ENCODE results near the gene MTSS2.
A peak's percentile ranks its signal among the peaks of the same experiment; 100 is the strongest.
"Not testable (repeated sequence)": the region's sequence is repeated elsewhere in the genome, so short reads cannot be mapped to it uniquely, and the experiment has no call there.

MTSS2 gene

DNA sequence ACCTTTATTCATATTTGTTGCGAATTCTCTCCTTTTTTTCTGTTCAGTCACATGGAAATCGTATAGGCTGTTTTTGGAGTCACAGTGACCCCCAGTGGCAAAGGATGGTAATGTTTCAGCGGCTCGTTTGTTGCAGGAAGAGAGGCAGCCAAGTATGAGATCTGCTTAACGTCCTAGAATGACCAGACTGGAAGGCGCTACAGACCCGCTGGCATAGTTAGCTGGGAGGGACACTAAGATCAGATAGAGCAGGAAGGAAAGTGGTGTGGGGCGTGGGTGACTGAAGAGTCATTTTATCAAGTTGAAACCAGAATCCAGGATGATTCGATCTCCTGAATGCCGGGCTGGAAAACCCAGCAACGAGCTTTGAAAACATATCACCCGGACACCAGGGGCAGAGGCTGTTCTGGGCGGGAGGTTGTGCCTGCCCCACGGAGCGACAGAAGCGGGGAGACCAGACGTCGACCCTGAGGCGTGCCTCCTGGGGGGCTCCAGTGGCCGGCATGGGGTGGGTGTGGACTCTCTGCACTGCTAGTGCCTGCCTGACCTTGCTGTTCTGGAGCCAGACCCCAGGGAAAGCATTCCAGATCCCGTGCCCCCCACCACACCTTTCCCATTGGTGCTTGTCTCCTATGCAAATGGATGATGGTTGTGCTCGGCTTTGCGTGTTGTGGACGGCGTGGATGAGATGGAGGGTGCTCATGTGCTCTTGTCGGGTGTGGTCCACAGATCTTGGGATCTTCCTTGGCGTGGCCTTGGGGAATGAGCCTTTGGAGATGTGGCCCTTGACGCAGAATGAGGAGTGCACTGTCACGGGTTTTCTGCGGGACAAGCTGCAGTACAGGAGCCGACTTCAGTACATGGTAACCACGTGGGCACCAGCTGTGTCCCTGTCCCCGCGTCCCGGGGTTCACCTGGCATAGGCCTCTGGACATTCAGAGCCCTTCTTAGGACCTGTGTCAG lies 31.8 kb downstream of the MTSS2 start:
- DNase-seq (ENCODE audit: low read depth, low spot score), result peak; percentile 61

GRCh38 chr16:70653406-70653805 lies 32.4 kb downstream of the MTSS2 start:
- DNase-seq (ENCODE audit: low read depth, low spot score), result no peak

DNA sequence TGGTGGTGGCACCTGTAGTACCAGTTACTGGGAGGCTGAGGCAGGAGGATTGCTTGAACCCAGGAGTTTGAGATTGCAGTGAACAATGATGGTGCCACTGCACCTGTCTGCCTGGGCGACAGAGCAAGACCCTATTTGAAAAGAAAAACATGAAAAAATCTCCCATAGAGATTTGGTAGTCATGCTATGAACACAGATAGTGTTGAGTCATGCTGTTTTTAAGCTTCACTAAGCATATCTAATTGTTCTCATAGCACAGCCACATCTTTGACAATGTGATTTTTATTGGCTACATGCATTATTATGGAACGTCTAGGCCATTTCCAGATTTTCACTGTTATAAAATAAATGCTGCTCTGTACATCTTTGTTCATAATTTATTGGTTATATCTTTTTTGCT lies 33.5 kb downstream of the MTSS2 start:
- no peak for DNase-seq (ENCODE audit: low read depth, low spot score)

DNA sequence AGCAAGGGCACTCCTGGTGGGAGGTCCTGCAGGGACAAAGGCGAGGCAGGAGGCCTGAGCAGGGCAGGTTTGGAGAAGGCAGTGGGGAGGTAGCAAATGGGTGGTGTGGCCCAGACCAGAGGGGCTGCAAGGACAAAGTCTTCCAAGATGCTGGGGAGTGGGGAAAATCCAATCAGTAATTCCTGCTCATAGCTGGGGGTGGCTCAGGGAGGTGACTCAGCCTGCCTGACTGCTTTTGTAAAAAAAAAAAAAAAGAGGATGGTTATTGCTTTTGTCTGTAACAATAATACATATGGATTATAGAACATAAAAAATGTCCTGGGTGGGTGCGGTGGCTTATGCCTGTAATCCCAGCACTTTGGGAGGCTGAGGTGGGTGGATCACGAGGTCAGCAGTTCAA lies 34.3 kb downstream of the MTSS2 start:
- DNase-seq (ENCODE audit: low read depth, low spot score), result no peak

GRCh38 chr16:70650216-70650615 lies 35.6 kb downstream of the MTSS2 start:
- no peak for DNase-seq (ENCODE audit: low read depth, low spot score)

DNA sequence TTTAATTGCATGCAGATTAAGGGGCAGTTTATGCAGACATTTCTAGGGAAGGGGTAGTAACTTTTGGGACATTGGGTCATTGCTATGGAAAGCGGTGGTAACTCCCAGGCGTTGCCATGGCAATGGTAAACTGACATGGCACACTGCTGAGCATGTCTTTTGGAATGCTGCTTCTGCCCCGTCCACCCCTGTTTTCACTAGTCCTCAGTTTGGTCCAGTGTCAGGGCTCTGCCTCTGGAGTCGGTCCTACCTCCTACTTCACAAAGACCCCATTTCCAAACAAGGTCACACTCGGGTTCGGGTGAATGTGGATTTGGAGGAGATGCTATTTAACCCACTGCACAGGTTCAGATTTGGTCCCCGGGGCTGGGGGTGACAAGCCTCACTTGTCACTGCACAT lies 36.6 kb downstream of the MTSS2 start:
- DNase-seq (ENCODE audit: low read depth, low spot score), result no peak

DNA sequence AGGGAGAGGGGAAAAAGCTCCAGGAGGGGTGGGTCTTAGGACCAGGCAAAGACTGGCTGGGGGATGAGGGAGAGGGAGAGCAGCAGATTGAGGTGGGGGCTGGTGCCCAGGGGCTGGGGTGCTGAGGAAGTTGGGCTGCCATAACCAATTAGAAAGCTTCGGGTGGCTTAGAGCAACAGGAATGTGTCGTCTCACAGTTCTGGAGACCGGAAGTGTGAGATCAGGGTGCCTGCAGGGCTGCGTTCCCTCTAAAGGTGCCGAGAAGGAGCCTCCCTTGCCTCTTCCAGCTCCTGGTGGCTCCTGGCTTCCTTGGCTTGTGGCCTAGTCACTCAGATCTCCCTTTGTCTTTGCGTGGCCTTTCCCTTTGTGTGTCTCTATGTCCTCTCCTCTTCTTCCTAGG lies 37.2 kb downstream of the MTSS2 start:
- DNase-seq (ENCODE audit: low read depth, low spot score), result no peak

DNA sequence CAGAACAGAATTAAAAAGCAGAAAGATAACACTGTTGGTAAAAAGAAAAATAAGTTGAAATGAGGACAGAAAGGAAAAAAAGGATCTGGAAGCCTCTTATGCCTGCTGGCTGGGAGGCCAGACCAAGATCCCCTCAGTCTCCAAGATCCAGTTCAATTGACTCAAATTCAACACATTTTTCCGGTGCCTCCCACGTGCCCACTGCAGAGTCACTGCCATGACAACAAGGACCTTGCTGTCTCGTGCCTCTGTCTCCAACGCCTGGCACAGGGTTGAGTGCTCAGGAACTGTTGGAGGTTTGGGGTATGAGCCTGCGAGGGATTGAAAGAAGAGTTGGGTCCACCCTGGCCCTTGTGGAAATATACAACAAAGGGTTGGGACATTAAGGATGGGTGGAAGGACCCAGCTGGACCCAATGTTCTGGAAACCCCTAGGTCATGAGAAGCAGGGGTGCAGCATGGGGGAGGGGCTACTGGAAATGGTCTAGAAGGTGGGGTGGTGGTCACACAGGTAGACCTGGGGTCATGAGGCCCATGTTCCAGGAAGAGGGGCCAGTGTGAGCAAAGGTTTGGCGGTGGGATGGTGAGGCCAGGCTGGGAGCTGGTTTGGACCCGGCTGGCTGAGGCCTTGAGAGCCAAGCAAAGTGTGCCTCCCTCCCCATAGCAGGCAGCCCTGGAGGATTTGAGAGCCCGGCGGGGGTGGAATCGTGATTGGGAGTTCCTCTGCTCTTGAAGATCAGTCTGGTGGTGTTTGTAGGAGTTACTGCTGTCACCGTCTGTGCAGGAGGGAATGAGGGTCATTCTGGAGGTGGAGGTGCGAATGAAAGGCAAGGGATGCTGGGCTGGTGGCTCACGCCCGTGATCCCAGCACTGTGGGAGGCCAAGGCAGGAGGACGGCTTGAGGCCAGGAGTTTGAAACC lies 38.2 kb downstream of the MTSS2 start:
- no peak for DNase-seq (ENCODE audit: low read depth, low spot score)

DNA sequence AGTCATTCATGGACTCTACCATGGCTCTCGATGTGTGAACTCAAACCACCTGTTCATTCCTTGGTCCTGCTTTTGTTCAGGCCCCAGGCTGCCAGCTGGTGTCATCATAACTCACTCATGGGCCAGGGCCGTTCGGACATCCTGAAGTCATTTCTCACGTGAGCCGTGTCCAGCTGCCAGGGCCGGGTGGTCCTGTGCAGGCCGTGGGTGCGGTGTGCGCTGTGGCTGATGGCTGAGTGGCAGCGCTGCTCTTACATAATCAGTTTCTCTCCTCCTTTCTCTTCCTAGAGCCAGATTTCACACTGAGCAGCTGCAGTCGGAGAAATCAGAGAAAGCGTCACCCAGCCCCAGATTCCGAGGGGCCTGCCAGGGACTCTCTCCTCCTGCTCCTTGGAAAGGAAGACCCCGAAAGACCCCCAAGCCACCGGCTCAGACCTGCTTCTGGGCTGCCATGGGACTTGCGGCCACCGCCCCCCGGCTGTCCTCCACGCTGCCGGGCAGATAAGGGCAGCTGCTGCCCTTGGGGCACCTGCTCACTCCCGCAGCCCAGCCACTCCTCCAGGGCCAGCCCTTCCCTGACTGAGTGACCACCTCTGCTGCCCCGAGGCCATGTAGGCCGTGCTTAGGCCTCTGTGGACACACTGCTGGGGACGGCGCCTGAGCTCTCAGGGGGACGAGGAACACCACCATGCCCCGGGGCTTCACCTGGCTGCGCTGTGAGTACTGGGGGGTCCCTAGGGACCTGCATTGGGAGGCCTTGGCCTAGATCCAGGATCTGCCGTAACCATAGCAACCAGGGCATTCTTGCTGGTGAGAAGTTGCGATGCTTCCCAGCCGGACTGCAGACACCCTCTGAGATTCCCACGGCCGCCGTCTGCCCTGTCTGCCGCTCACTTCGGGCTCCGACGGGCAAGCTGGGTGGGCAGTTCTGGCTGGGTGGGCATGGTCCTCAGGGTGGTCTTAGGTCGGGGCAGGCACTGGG lies 39.3 kb downstream of the MTSS2 start, which contains the start of gene IL34:
Gene IL34, plus strand, starts transcription at position 300 of the 982 bp plus-strand sequence. Its CDS starts 389 bp downstream, at position 689.
- no peak for DNase-seq (ENCODE audit: low read depth, low spot score)

DNA sequence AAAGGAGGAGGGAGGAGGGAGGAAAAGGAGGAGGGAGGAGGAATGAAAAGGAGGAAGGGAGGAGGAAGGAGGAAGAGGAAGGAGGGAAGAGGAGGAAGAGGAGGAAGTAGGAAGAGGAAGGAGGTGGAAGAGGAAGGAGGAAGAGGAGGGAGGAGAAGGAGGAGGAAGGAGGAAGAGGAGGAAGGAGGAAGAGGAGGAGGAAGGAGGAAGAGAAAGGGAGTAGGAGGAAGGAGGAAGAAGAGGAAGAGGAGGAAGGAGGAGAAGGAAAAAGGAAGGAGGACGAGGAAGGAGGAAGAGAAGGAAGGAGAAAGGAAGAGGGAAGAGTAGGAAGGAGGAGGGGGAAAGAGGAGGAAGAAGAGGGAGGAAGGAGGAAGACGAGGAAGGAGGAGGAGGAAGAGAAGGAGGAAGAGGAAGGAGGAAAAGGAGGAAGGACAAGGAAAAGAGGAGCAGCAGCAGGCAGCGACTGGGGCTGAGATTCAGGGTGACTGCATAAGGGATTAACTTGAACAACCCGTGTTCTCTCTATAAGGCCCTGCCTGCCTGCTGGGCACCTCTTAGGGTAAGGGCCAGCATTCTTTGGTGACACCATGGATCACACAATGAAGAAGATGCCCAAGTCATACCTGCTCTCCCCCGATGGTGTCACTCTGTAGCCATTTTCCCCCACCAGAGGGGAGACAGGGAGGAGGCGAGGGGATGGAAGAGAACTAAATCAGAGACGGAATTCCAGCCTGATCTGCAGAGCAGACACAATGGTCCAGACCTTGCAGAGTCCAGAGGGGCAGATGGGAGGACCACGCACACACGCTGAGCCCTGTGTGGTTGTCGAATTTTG lies 40.9 kb downstream of the MTSS2 start:
- no peak for DNase-seq (ENCODE audit: low read depth, low spot score)

GRCh38 chr16:70643264-70643663 lies 42.6 kb downstream of the MTSS2 start:
- DNase-seq (ENCODE audit: low read depth, low spot score), result not testable (repeated sequence)

DNA sequence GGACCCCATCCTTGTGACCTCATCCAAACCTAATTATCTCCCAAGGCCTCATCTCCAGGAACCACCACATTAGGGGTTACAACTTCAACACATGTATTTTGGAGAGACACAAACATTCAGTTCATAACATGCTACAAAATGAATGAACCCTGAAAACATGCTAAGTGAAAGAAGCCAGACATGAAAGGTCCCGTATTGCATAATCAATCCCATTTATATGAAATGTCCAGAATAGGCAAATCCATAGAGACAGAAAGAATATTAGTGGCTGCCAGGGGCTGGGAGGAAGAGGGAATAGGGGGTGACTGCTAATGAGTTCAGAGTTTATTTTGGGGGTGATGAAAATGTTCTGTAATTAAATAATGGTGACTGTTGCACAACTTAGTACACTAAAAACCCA lies 43.2 kb downstream of the MTSS2 start:
- no peak for DNase-seq (ENCODE audit: low read depth, low spot score)

DNA sequence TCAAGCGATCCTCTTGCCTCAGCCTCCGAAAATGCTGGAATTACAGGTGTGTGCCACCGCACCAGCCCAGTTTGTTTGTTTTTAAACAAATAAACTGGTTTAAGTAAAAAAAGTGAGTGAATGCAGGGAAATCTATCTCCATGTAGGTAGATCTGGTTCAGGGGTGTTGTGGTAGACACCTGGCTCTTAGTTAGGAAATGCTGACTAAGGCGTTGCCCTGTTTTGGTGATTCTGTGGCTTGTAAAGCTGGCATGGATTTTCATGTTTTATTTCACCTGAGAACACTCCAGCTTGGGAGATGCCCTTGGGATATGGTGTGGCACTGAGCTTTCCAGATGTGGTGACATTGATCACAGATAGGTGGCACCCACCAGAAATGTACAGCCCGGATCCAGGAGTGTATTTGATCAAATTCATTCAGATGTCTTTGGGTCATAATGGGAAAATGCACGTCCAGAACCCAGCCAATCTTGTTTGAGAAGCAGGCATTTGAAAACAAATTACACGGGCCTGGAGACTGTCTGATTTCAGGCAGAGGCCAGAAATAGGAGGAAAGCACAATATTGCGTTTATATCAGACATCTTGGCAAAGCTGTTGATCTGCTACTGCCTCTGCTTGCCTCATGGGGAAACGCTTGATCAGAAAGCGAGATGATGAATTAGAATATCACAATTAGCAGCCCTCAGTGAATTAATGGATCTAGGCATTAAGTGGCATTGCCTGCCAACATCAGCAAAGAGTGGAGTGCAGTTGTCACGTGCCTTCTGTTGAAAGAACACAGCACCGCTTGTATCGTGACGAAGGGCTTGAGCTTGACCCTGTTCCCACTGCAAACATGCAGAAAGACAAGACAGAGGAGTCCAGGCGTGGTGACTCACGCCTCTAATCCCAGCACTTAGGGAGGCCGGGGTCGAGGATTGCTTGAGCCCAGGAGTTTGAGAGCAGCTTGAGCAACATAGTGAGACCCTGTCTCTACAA lies 46.8 kb downstream of the MTSS2 start:
- no peak for DNase-seq (ENCODE audit: low read depth, low spot score)
